CD4-positive, CD25-positive, alpha-beta regulatory T cell (primary cell): ENCODE measurements around the gene PSMC4. TPM values are rescaled to one million over a fixed set of nuclear protein-coding genes. Genes with fewer than 3 reads are reported as not detected.
A peak's percentile ranks its signal among the peaks of the same experiment; 100 is the strongest.

Experiments used
- ATAC-seq, 2 donors: fragments of 150-1000 bp; cut with Tn5 transposase; one replicate each; pipeline ENCODE4 v1.10.0; 2021; ENCODE audit warnings: low read depth in 2 of 2, moderate number of reproducible peaks in 2 of 2, moderate library complexity in 1 of 2
- DNase-seq, 3 donors: peaks; one replicate each; pipeline versions ENCODE4 v3.0.0 to v3.0.0-alpha.2; 2012 to 2022; ENCODE audit warnings: mixed read lengths in 1 of 3
- H3K27ac ChIP-seq: one replicate; pipeline ENCODE4 v1.7.0; 2013; ENCODE audit warnings: mild to moderate bottlenecking, low read length; ENCODE audit not compliant: insufficient read depth, poor library complexity, severe bottlenecking
- H3K27me3 ChIP-seq: one replicate; pipeline ENCODE4 v1.7.0; 2013; ENCODE audit warnings: low read length; ENCODE audit not compliant: control insufficient read depth, insufficient read depth
- H3K36me3 ChIP-seq: one replicate; pipeline ENCODE4 v1.7.0; 2013; ENCODE audit warnings: mild to moderate bottlenecking, low read length, moderate library complexity; ENCODE audit not compliant: control insufficient read depth, insufficient read depth
- H3K4me1 ChIP-seq: 2 replicates; pipeline ENCODE4 v1.7.0; 2013; ENCODE audit warnings: mild to moderate bottlenecking, low read length; ENCODE audit not compliant: insufficient read depth, control insufficient read depth, poor library complexity, severe bottlenecking
- H3K4me3 ChIP-seq: one replicate; pipeline ENCODE4 v1.7.0; 2013; ENCODE audit warnings: low read depth, mild to moderate bottlenecking, low read length, moderate library complexity
- H3K9me3 ChIP-seq, 2 experiments: 1 replicate in 1 of 2; 2 replicates in 1 of 2; pipeline ENCODE4 v1.7.0; 2013; ENCODE audit warnings: low read length in 2 of 2, mild to moderate bottlenecking in 1 of 2, moderate library complexity in 1 of 2; ENCODE audit not compliant: control insufficient read depth in 2 of 2
- H3K27ac Mint-ChIP-seq, 3 donors: one replicate each; pipeline ENCODE4 v1.8.0; 2020 to 2022; ENCODE audit warnings: mild to moderate bottlenecking in 3 of 3, mixed read lengths in 3 of 3, moderate library complexity in 2 of 3
- H3K27me3 Mint-ChIP-seq: one replicate; pipeline ENCODE4 v1.8.0; 2022; ENCODE audit warnings: mild to moderate bottlenecking, mixed read lengths
- H3K36me3 Mint-ChIP-seq: one replicate; pipeline ENCODE4 v1.8.0; 2020; ENCODE audit warnings: mixed read lengths
- H3K4me1 Mint-ChIP-seq, 4 donors: one replicate each; pipeline ENCODE4 v1.8.0; 2020 to 2022; ENCODE audit warnings: mixed read lengths in 4 of 4, mild to moderate bottlenecking in 1 of 4
- H3K4me3 Mint-ChIP-seq, 4 donors: one replicate each; pipeline ENCODE4 v1.8.0; 2020 to 2022; ENCODE audit warnings: mild to moderate bottlenecking in 4 of 4, mixed read lengths in 4 of 4, moderate library complexity in 3 of 4
- H3K9me3 Mint-ChIP-seq, 7 donors: one replicate each; pipeline ENCODE4 v1.8.0; 2020 to 2022; ENCODE audit warnings: mixed read lengths in 7 of 7, mild to moderate bottlenecking in 3 of 7, moderate library complexity in 2 of 7
- polyA plus RNA-seq, 4 donors: library from polyadenylated mRNA; unstranded; fragments of 300-500 nt; fragmentation: Illumina TruSeq; gene quantifications; one replicate each; pipeline ENCODE4 v1.2.3, GENCODE V29; 2021
- total RNA-seq: library from RNA; stranded (reverse); gene quantifications from one replicate; pipeline ENCODE4 v1.2.3, GENCODE V29; 2022

The PSMC4 gene
- total and polyA plus RNA-seq, 5 donors from 2014 or later = 89.9 to 122 (median 105) TPM

- Histone ChIP-seq H3K4me3 (no peak overlapping the region), H3K36me3 (peaks cover 32% of the 10 kb centered on the region), H3K4me1 (no peaks in the 10 kb centered on the region), H3K27me3 (no peaks in the 10 kb centered on the region), H3K27ac (no peak overlapping the region), H3K9me3 (peaks cover 0 to 10% of the 10 kb centered on the region in 2 experiments)
- ATAC-seq (no peak), DNase-seq (no peak)
- H3K27me3 Mint-ChIP-seq = no peaks in the 10 kb centered on the region
- peaks cover 0 to 5% (median 1%) of the 10 kb centered on the region in 4 donors for H3K4me1 Mint-ChIP-seq
- no peak overlapping the region for H3K27ac Mint-ChIP-seq
- peaks cover 0 to 11% (median 4%) of the 10 kb centered on the region in 7 donors for H3K9me3 Mint-ChIP-seq
- peaks cover 42% of the 10 kb centered on the region for H3K36me3 Mint-ChIP-seq
- H3K4me3 Mint-ChIP-seq = no peak overlapping the region
These were observed 34.8 kb downstream of the PSMC4 start for GRCh38 chr19:40005691-40006272.

GRCh38 chr19:40006273-40006691 is 35.3 kb downstream of the PSMC4 start:
- Histone ChIP-seq H3K4me1 (no peaks in the 10 kb centered on the region), H3K27ac (no peak overlapping the region), H3K9me3 (peaks cover 0 to 10% of the 10 kb centered on the region in 2 experiments), H3K27me3 (no peaks in the 10 kb centered on the region), H3K36me3 (peaks cover 32% of the 10 kb centered on the region), H3K4me3 (no peak overlapping the region)
- no peak overlapping the region for H3K4me3 Mint-ChIP-seq
- H3K9me3 Mint-ChIP-seq = peaks cover 0 to 11% (median 6%) of the 10 kb centered on the region in 7 donors
- H3K27me3 Mint-ChIP-seq = no peaks in the 10 kb centered on the region
- no peak overlapping the region for H3K27ac Mint-ChIP-seq
- H3K4me1 Mint-ChIP-seq = peaks cover 0 to 5% (median 1%) of the 10 kb centered on the region in 4 donors
- H3K36me3 Mint-ChIP-seq = peaks cover 43% of the 10 kb centered on the region
- ATAC-seq (no peak), DNase-seq (no peak)

- H3K27me3 Mint-ChIP-seq = no peaks in the 10 kb centered on the region
- DNase-seq (no peak), ATAC-seq (no peak)
- Histone ChIP-seq H3K27ac (no peak overlapping the region), H3K36me3 (peaks cover 50% of the 10 kb centered on the region), H3K27me3 (no peaks in the 10 kb centered on the region), H3K4me3 (no peak overlapping the region), H3K4me1 (no peaks in the 10 kb centered on the region), H3K9me3 (peaks cover 31 to 33% of the 10 kb centered on the region in 2 experiments)
- no peak overlapping the region for H3K4me3 Mint-ChIP-seq
- H3K27ac Mint-ChIP-seq = no peak overlapping the region
- peaks cover 69% of the 10 kb centered on the region for H3K36me3 Mint-ChIP-seq
- peaks cover 0 to 39% (median 19%) of the 10 kb centered on the region in 7 donors for H3K9me3 Mint-ChIP-seq
- peaks cover 0 to 3% (median 0%) of the 10 kb centered on the region in 4 donors for H3K4me1 Mint-ChIP-seq
These were observed 38.7 kb downstream of the PSMC4 start for GRCh38 chr19:40009674-40010073.

GRCh38 chr19:40013991-40014390 is 43.0 kb downstream of the PSMC4 start:
- Mint-ChIP-seq H3K4me3 (no peak overlapping the region), H3K36me3 (peaks cover 44% of the 10 kb centered on the region), H3K4me1 (no peaks in the 10 kb centered on the region), H3K27ac (no peak overlapping the region), H3K9me3 (peaks cover 0 to 65% (median 26%) of the 10 kb centered on the region in 7 donors), H3K27me3 (no peaks in the 10 kb centered on the region)
- Histone ChIP-seq H3K27ac (no peak overlapping the region), H3K4me1 (no peaks in the 10 kb centered on the region), H3K27me3 (no peaks in the 10 kb centered on the region), H3K4me3 (no peak overlapping the region), H3K36me3 (peaks cover 33% of the 10 kb centered on the region), H3K9me3 (peaks cover 55 to 74% of the 10 kb centered on the region in 2 experiments)
- DNase-seq (no peak), ATAC-seq (no peak)

GRCh38 chr19:40023969-40024368 is 53.0 kb downstream of the PSMC4 start:
- H3K9me3 ChIP-seq = peaks cover 66 to 86% of the 10 kb centered on the region in 2 experiments
- Mint-ChIP-seq H3K27ac (peak overlapping the region in 1 of 3 donors; percentile 32), H3K36me3 (no peaks in the 10 kb centered on the region), H3K9me3 (peaks cover 4 to 64% (median 42%) of the 10 kb centered on the region in 7 donors), H3K4me3 (no peak overlapping the region), H3K4me1 (peaks cover 0 to 5% (median 0%) of the 10 kb centered on the region in 4 donors), H3K27me3 (no peaks in the 10 kb centered on the region)
- no peak overlapping the region for H3K4me3 ChIP-seq
- DNase-seq (no peak), ATAC-seq (no peak)
- H3K27me3 ChIP-seq = no peaks in the 10 kb centered on the region
- H3K4me1 ChIP-seq = no peaks in the 10 kb centered on the region
- H3K36me3 ChIP-seq = no peaks in the 10 kb centered on the region
- H3K27ac ChIP-seq = no peak overlapping the region

GRCh38 chr19:40025938-40026596 is 55.1 kb downstream of the PSMC4 start:
- no peak for ATAC-seq
- peaks cover 0 to 73% (median 48%) of the 10 kb centered on the region in 7 donors for H3K9me3 Mint-ChIP-seq
- Histone ChIP-seq H3K27me3 (no peaks in the 10 kb centered on the region), H3K9me3 (peaks cover 70 to 91% of the 10 kb centered on the region in 2 experiments), H3K4me1 (no peaks in the 10 kb centered on the region), H3K36me3 (no peaks in the 10 kb centered on the region), H3K27ac (no peak overlapping the region), H3K4me3 (no peak overlapping the region)
- peaks cover 3% of the 10 kb centered on the region for H3K36me3 Mint-ChIP-seq
- H3K27me3 Mint-ChIP-seq = no peaks in the 10 kb centered on the region
- no peak overlapping the region for H3K27ac Mint-ChIP-seq
- DNase-seq = no peak
- no peak overlapping the region for H3K4me3 Mint-ChIP-seq
- H3K4me1 Mint-ChIP-seq = peaks cover 0 to 5% (median 0%) of the 10 kb centered on the region in 4 donors

GRCh38 chr19:40026597-40026970 is 55.6 kb downstream of the PSMC4 start:
- H3K27me3 Mint-ChIP-seq = no peaks in the 10 kb centered on the region
- H3K27ac Mint-ChIP-seq = no peak overlapping the region
- Histone ChIP-seq H3K4me3 (no peak overlapping the region), H3K9me3 (peaks cover 72 to 91% of the 10 kb centered on the region in 2 experiments), H3K27me3 (no peaks in the 10 kb centered on the region), H3K4me1 (no peaks in the 10 kb centered on the region), H3K36me3 (no peaks in the 10 kb centered on the region), H3K27ac (no peak overlapping the region)
- peaks cover 3% of the 10 kb centered on the region for H3K36me3 Mint-ChIP-seq
- ATAC-seq (no peak), DNase-seq (no peak)
- peaks cover 0 to 72% (median 48%) of the 10 kb centered on the region in 7 donors for H3K9me3 Mint-ChIP-seq
- peaks cover 0 to 5% (median 0%) of the 10 kb centered on the region in 4 donors for H3K4me1 Mint-ChIP-seq
- H3K4me3 Mint-ChIP-seq = no peak overlapping the region
